ENCODE data around the gene TTC13. TPM values are rescaled to one million over a fixed set of nuclear protein-coding genes. Genes with fewer than 3 reads are reported as not detected.

Gene TTC13
- total and polyA plus RNA-seq, 10 donors: 16.2 to 86.6 (median 38.8) TPM

GRCh38 chr1:230869500-230869899 is 109.2 kb downstream of the TTC13 start:
- 72 to 81% (median 77%) methylated on average over 4 of the region's 4 CpGs for WGBS, 5 donors
- no peaks in the 10 kb centered on the region for H3K36me3 ChIP-seq
- no peak for DNase-seq
- no peaks in the 10 kb centered on the region for H3K9me3 ChIP-seq
- peak overlapping the region in 7 of 8 donors; percentile 56 to 82 (median 76) for H3K27ac ChIP-seq
- H3K27me3 ChIP-seq (replicated peaks in 1 of 7): peaks cover 0 to 55% (median 0%) of the 10 kb centered on the region in 7 donors
- peaks cover 0 to 43% (median 20%) of the 10 kb centered on the region in 6 donors for H3K4me1 ChIP-seq
- intact Hi-C loops (cut with DNase I; ENCODE audit: low total_unique reads): no loop called here
- H3K4me3 ChIP-seq: peak overlapping the region in 1 of 8 donors; percentile 81
- TF ChIP-seq CTCF (IDR thresholded peaks at IDR 0.05 in 8 of 11, conservative IDR thresholded peaks at IDR 0.05 in 3 of 11) (no peak), POLR2AphosphoS5 (IDR thresholded peaks at IDR 0.05) (no peak), POLR2A (IDR thresholded peaks at IDR 0.05) (no peak)

- intact Hi-C loops (cut with DNase I; ENCODE audit: low total_unique reads): no loop called here
- Histone ChIP-seq H3K9me3 (no peaks in the 10 kb centered on the region), H3K27ac (peak overlapping the region in 7 of 8 donors; percentile 56 to 82 (median 76)), H3K27me3 (replicated peaks in 1 of 7) (peaks cover 0 to 55% (median 0%) of the 10 kb centered on the region in 7 donors), H3K4me3 (peak overlapping the region; percentile 72 to 96 (median 87)), H3K36me3 (no peaks in the 10 kb centered on the region), H3K4me1 (peaks cover 0 to 45% (median 22%) of the 10 kb centered on the region in 6 donors)
- TF ChIP-seq CTCF (IDR thresholded peaks at IDR 0.05 in 8 of 11, conservative IDR thresholded peaks at IDR 0.05 in 3 of 11) (no peak), POLR2AphosphoS5 (IDR thresholded peaks at IDR 0.05) (no peak), POLR2A (IDR thresholded peaks at IDR 0.05) (no peak)
- 4 to 11% (median 9%) methylated on average over 31 to 40 of the region's 40 CpGs for WGBS, 5 donors
- DNase-seq: peak; percentile 80
Measured at GRCh38 chr1:230868736-230869385, 109.8 kb downstream of the TTC13 start.

GRCh38 chr1:230867903-230868735 is 110.5 kb downstream of the TTC13 start, which contains the start of gene C1orf198:
Gene C1orf198 (minus strand): TSS chr1:230868521. CDS start chr1:230868512, 9 bp downstream.
- H3K27ac ChIP-seq: peak within 1 kb of the TSS; percentile 59 to 82 (median 74)
- H3K4me1 ChIP-seq: peaks cover 0 to 52% (median 26%) of the 10 kb centered on the region in 6 donors
- 0 to 1% (median 1%) methylated on average over 52 to 96 of the region's 96 CpGs for WGBS, 5 donors
- TF ChIP-seq POLR2A (IDR thresholded peaks at IDR 0.05) (no peak), POLR2AphosphoS5 (IDR thresholded peaks at IDR 0.05) (peak; percentile 66 to 77 (median 76)), CTCF (IDR thresholded peaks at IDR 0.05 in 8 of 11, conservative IDR thresholded peaks at IDR 0.05 in 3 of 11) (no peak)
- H3K9me3 ChIP-seq: no peaks in the 10 kb centered on the region
- H3K36me3 ChIP-seq: no peaks in the 10 kb centered on the region
- intact Hi-C loops (cut with DNase I; ENCODE audit: low total_unique reads): no loop called here
- peaks cover 0 to 49% (median 0%) of the 10 kb centered on the region in 7 donors for H3K27me3 ChIP-seq (replicated peaks in 1 of 7)
- DNase-seq: peak; percentile 93
- peak within 1 kb of the TSS; percentile 72 to 96 (median 87) for H3K4me3 ChIP-seq

Measured in spleen (tissue), 11 donors.